Erythroblast (primary cell): ENCODE data around the gene UGT2A3.

ENCODE experiments used
- DNase-seq, 2 experiments: peaks; one replicate each; lab custom pipeline; 2025; lab: John Stamatoyannopoulos, UW
- GATA1 ChIP-seq: IDR thresholded peaks from 2 replicates; pipeline ENCODE4 v1.6.1; 2011; ENCODE audit warnings: low read depth, mild to moderate bottlenecking, control low read depth, low read length, moderate library complexity
- POLR2A ChIP-seq: IDR thresholded peaks from 2 replicates; pipeline ENCODE4 v1.6.1; 2011; ENCODE audit warnings: mild to moderate bottlenecking, low read length

The UGT2A3 gene

GRCh38 chr4:68895561-68896198, 55.9 kb downstream of the UGT2A3 start:
- DNase-seq, result no peak
- TF ChIP-seq GATA1 (no peak), POLR2A (no peak)

- no peak for TF ChIP-seq GATA1
- TF ChIP-seq POLR2A, result no peak
Measured at GRCh38 chr4:68892861-68893260, 58.7 kb downstream of the UGT2A3 start.

GRCh38 chr4:68891678-68892077, 59.9 kb downstream of the UGT2A3 start:
- no peak for DNase-seq

More at GRCh38 chr4:68892861-68893260, 58.7 kb downstream of the UGT2A3 start:
- DNase-seq, result no peak

GRCh38 chr4:68885545-68885944, 66.1 kb downstream of the UGT2A3 start:
- TF ChIP-seq GATA1 (no peak), POLR2A (no peak)
- no peak for DNase-seq

More at GRCh38 chr4:68891678-68892077, 59.9 kb downstream of the UGT2A3 start:
- TF ChIP-seq GATA1 (no peak), POLR2A (no peak)

- no peak for DNase-seq
Measured at GRCh38 chr4:68883870-68884269, 67.7 kb downstream of the UGT2A3 start.

More at GRCh38 chr4:68883870-68884269, 67.7 kb downstream of the UGT2A3 start:
- no peak for TF ChIP-seq GATA1
- no peak for TF ChIP-seq POLR2A
